Measurements from ENCODE around the gene BLNK.

The BLNK gene

GRCh38 chr10:96267234-96267705 is 4.1 kb downstream of the BLNK start:
- DNase-seq (ENCODE audit: insufficient read length, low spot score) (no peak), FAIRE-seq (peak; percentile 85)
- TF ChIP-seq SPI1 (IDR thresholded peaks at IDR 0.05; ENCODE audit: low read depth, low read length): no peak
- TF ChIP-seq POU2F2 (IDR thresholded peaks at IDR 0.05; ENCODE audit: low read depth, low read length): no peak
- no peak for TF ChIP-seq TAF1 (IDR thresholded peaks at IDR 0.05; ENCODE audit: low read depth, low read length)
- TF ChIP-seq POLR2AphosphoS5 (IDR thresholded peaks at IDR 0.05; ENCODE audit: low read depth, low read length): no peak
- no peak for TF ChIP-seq POLR2A (IDR thresholded peaks at IDR 0.05; ENCODE audit: low read depth, low read length)
- no peak for TF ChIP-seq PAX5 (IDR thresholded peaks at IDR 0.05; ENCODE audit: insufficient read depth, low read length, severe bottlenecking)

- DNase-seq (ENCODE audit: insufficient read length, low spot score) (no peak), FAIRE-seq (peak; percentile 47)
- no peak for TF ChIP-seq TAF1 (IDR thresholded peaks at IDR 0.05; ENCODE audit: low read depth, low read length)
- TF ChIP-seq POU2F2 (IDR thresholded peaks at IDR 0.05; ENCODE audit: low read depth, low read length): no peak
- TF ChIP-seq POLR2A (IDR thresholded peaks at IDR 0.05; ENCODE audit: low read depth, low read length): no peak
- TF ChIP-seq POLR2AphosphoS5 (IDR thresholded peaks at IDR 0.05; ENCODE audit: low read depth, low read length): no peak
- TF ChIP-seq SPI1 (IDR thresholded peaks at IDR 0.05; ENCODE audit: low read depth, low read length): no peak
- TF ChIP-seq PAX5 (IDR thresholded peaks at IDR 0.05; ENCODE audit: insufficient read depth, low read length, severe bottlenecking): no peak
Measured at GRCh38 chr10:96266118-96266770, 5.1 kb downstream of the BLNK start.

- no peak for DNase-seq (ENCODE audit: insufficient read length, low spot score)
- no peak for TF ChIP-seq TAF1 (IDR thresholded peaks at IDR 0.05; ENCODE audit: low read depth, low read length)
- no peak for TF ChIP-seq POLR2A (IDR thresholded peaks at IDR 0.05; ENCODE audit: low read depth, low read length)
- TF ChIP-seq PAX5 (IDR thresholded peaks at IDR 0.05; ENCODE audit: insufficient read depth, low read length, severe bottlenecking): no peak
- TF ChIP-seq POLR2AphosphoS5 (IDR thresholded peaks at IDR 0.05; ENCODE audit: low read depth, low read length): no peak
- TF ChIP-seq POU2F2 (IDR thresholded peaks at IDR 0.05; ENCODE audit: low read depth, low read length): no peak
- no peak for TF ChIP-seq SPI1 (IDR thresholded peaks at IDR 0.05; ENCODE audit: low read depth, low read length)
- no peak for FAIRE-seq
Measured at GRCh38 chr10:96264938-96265337, 6.4 kb downstream of the BLNK start.

GRCh38 chr10:96263669-96264068 is 7.7 kb downstream of the BLNK start:
- DNase-seq (ENCODE audit: insufficient read length, low spot score) (no peak), FAIRE-seq (peak; percentile 83)
- 0 out of 2 replicates have a peak, but pooled peaks have one; percentile 12 for TF ChIP-seq POLR2A (IDR thresholded peaks at IDR 0.05; ENCODE audit: low read depth, low read length)
- TF ChIP-seq TAF1 (IDR thresholded peaks at IDR 0.05; ENCODE audit: low read depth, low read length): no peak

- TF ChIP-seq PAX5 (IDR thresholded peaks at IDR 0.05; ENCODE audit: insufficient read depth, low read length, severe bottlenecking): no peak
- no peak for TF ChIP-seq POU2F2 (IDR thresholded peaks at IDR 0.05; ENCODE audit: low read depth, low read length)
- no peak for TF ChIP-seq POLR2AphosphoS5 (IDR thresholded peaks at IDR 0.05; ENCODE audit: low read depth, low read length)
- TF ChIP-seq TAF1 (IDR thresholded peaks at IDR 0.05; ENCODE audit: low read depth, low read length): no peak
- TF ChIP-seq SPI1 (IDR thresholded peaks at IDR 0.05; ENCODE audit: low read depth, low read length): no peak
- TF ChIP-seq POLR2A (IDR thresholded peaks at IDR 0.05; ENCODE audit: low read depth, low read length): no peak
- DNase-seq (ENCODE audit: insufficient read length, low spot score) (no peak), FAIRE-seq (peak; percentile 23)
Measured at GRCh38 chr10:96263176-96263575, 8.2 kb downstream of the BLNK start.

- peak; percentile 55 for FAIRE-seq
- no peak for DNase-seq (ENCODE audit: insufficient read length, low spot score)
- TF ChIP-seq POLR2A (IDR thresholded peaks at IDR 0.05; ENCODE audit: low read depth, low read length) (0 out of 2 replicates have a peak, but pooled peaks have one; percentile 18), TAF1 (IDR thresholded peaks at IDR 0.05; ENCODE audit: low read depth, low read length) (no peak)
Measured at GRCh38 chr10:96261930-96262329, 9.4 kb downstream of the BLNK start.

GRCh38 chr10:96261132-96261531 is 10.2 kb downstream of the BLNK start:
- DNase-seq (ENCODE audit: insufficient read length, low spot score) (no peak), FAIRE-seq (no peak)
- no peak for TF ChIP-seq POLR2A (IDR thresholded peaks at IDR 0.05; ENCODE audit: low read depth, low read length)
- TF ChIP-seq POU2F2 (IDR thresholded peaks at IDR 0.05; ENCODE audit: low read depth, low read length): no peak
- TF ChIP-seq TAF1 (IDR thresholded peaks at IDR 0.05; ENCODE audit: low read depth, low read length): no peak

- DNase-seq (ENCODE audit: insufficient read length, low spot score) (no peak), FAIRE-seq (peak; percentile 20)
- TF ChIP-seq TAF1 (IDR thresholded peaks at IDR 0.05; ENCODE audit: low read depth, low read length) (no peak), POLR2A (IDR thresholded peaks at IDR 0.05; ENCODE audit: low read depth, low read length) (no peak), PAX5 (IDR thresholded peaks at IDR 0.05; ENCODE audit: insufficient read depth, low read length, severe bottlenecking) (no peak), POLR2AphosphoS5 (IDR thresholded peaks at IDR 0.05; ENCODE audit: low read depth, low read length) (no peak), POU2F2 (IDR thresholded peaks at IDR 0.05; ENCODE audit: low read depth, low read length) (no peak), SPI1 (IDR thresholded peaks at IDR 0.05; ENCODE audit: low read depth, low read length) (no peak)
Measured at GRCh38 chr10:96260014-96260413, 11.4 kb downstream of the BLNK start.

GRCh38 chr10:96259150-96259549 is 12.2 kb downstream of the BLNK start:
- FAIRE-seq: peak; percentile 50

GRCh38 chr10:96257944-96258343 is 13.4 kb downstream of the BLNK start:
- TF ChIP-seq POLR2A (IDR thresholded peaks at IDR 0.05; ENCODE audit: low read depth, low read length) (no peak), TAF1 (IDR thresholded peaks at IDR 0.05; ENCODE audit: low read depth, low read length) (no peak), SPI1 (IDR thresholded peaks at IDR 0.05; ENCODE audit: low read depth, low read length) (peak; percentile 61; the same call in 1 of the 2 replicates), POU2F2 (IDR thresholded peaks at IDR 0.05; ENCODE audit: low read depth, low read length) (no peak), POLR2AphosphoS5 (IDR thresholded peaks at IDR 0.05; ENCODE audit: low read depth, low read length) (no peak), PAX5 (IDR thresholded peaks at IDR 0.05; ENCODE audit: insufficient read depth, low read length, severe bottlenecking) (no peak)
- DNase-seq (ENCODE audit: insufficient read length, low spot score) (no peak), FAIRE-seq (no peak)

More at GRCh38 chr10:96259150-96259549, 12.2 kb downstream of the BLNK start:
- TF ChIP-seq POLR2AphosphoS5 (IDR thresholded peaks at IDR 0.05; ENCODE audit: low read depth, low read length) (no peak), POU2F2 (IDR thresholded peaks at IDR 0.05; ENCODE audit: low read depth, low read length) (no peak), POLR2A (IDR thresholded peaks at IDR 0.05; ENCODE audit: low read depth, low read length) (no peak), SPI1 (IDR thresholded peaks at IDR 0.05; ENCODE audit: low read depth, low read length) (0 out of 2 replicates have a peak, but pooled peaks have one; percentile 18)
- DNase-seq (ENCODE audit: insufficient read length, low spot score): no peak

Data from GM12891 (cell line).